Measurements from ENCODE around the gene FMNL2. TPM values are rescaled to one million over a fixed set of nuclear protein-coding genes. Genes with fewer than 3 reads are reported as not detected.

The FMNL2 gene

DNA sequence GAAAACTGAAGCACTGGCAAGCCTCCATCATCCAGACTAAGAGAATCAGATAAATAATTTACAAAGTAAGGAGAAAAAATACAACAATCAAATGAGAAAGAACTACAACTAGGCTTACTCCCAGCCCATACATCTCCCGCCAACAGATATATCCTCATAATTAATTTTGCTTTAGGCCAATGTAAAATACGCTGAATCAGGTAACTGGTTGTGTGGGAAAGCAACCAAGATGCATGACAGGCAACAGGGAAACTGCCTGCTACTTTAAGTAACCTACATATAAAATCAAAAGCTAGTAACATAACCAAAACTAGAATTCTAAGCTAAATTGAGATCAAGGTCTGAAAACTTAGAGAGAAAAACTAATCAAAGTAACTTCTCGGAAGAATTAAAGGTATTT, 360.8 kb downstream of the FMNL2 start:
- no peak overlapping the region for H2BK15ac ChIP-seq (ENCODE audit: low read length)
- no peaks in the 10 kb centered on the region for H3K4me1 ChIP-seq (ENCODE audit: control insufficient read depth in 2 of 2, insufficient read depth in 1 of 2, low read depth in 1 of 2, low read length in 2 of 2)
- DNase-seq (ENCODE audit: low spot score), result no peak
- no peak overlapping the region for H2BK12ac ChIP-seq (ENCODE audit: low read length)
- no peak overlapping the region for H2BK120ac ChIP-seq (ENCODE audit: low read depth, low read length)
- H4K8ac ChIP-seq (ENCODE audit: low read depth, low read length), result no peak overlapping the region
- H3K79me1 ChIP-seq (ENCODE audit: low read depth, low read length), result no peaks in the 10 kb centered on the region
- no peak overlapping the region for H3K14ac ChIP-seq (ENCODE audit: low read length)
- no peak overlapping the region for H4K91ac ChIP-seq (ENCODE audit: low read depth, low read length, poor library complexity)
- H3K9me3 ChIP-seq (replicated peaks in 1 of 2; ENCODE audit: control insufficient read depth in 2 of 2, insufficient read depth in 1 of 2, low read depth in 1 of 2, low read length in 2 of 2), result peaks cover 0 to 7% of the 10 kb centered on the region in 2 donors
- H3K4ac ChIP-seq (ENCODE audit: low read length), result no peak overlapping the region
- no peak overlapping the region for H2AFZ ChIP-seq (ENCODE audit: low read length)
- peaks cover 2 to 74% of the 10 kb centered on the region in 2 donors for H3K36me3 ChIP-seq (replicated peaks in 1 of 2; ENCODE audit: control insufficient read depth in 2 of 2, insufficient read depth in 2 of 2, low read length in 2 of 2)
- H3K18ac ChIP-seq (ENCODE audit: low read length), result no peak overlapping the region
- no peak overlapping the region for H3K4me2 ChIP-seq (ENCODE audit: insufficient read depth, low read length, poor library complexity, severe bottlenecking)
- H3K27me3 ChIP-seq (ENCODE audit: control insufficient read depth in 3 of 3, insufficient read depth in 3 of 3, low read depth in 1 of 3, low read length in 3 of 3), result no peaks in the 10 kb centered on the region
- no CpG with 5 or more reads among the region's 3 CpGs for WGBS, 2 donors (ENCODE audit: extremely low coverage in 2 of 2, insufficient read length in 2 of 2, insufficient replicate concordance in 1 of 2)
- no peak overlapping the region for H3K27ac ChIP-seq (replicated peaks; ENCODE audit: low read length)
- H2BK5ac ChIP-seq (ENCODE audit: low read length), result no peak overlapping the region
- H3K9ac ChIP-seq (ENCODE audit: low read depth, low read length, poor library complexity), result no peak overlapping the region
- H3K23ac ChIP-seq (ENCODE audit: low read depth, low read length, poor library complexity), result no peak overlapping the region
- H2AK5ac ChIP-seq (ENCODE audit: low read depth, low read length), result no peak overlapping the region
- no peak overlapping the region for H3K4me3 ChIP-seq (ENCODE audit: low read length in 2 of 2)

- no peak overlapping the region for H4K91ac ChIP-seq (ENCODE audit: low read depth, low read length, poor library complexity)
- H3K4ac ChIP-seq (ENCODE audit: low read length), result no peak overlapping the region
- no peak overlapping the region for H3K9ac ChIP-seq (ENCODE audit: low read depth, low read length, poor library complexity)
- H3K4me2 ChIP-seq (ENCODE audit: insufficient read depth, low read length, poor library complexity, severe bottlenecking), result no peak overlapping the region
- no peaks in the 10 kb centered on the region for H3K27me3 ChIP-seq (ENCODE audit: control insufficient read depth in 3 of 3, insufficient read depth in 3 of 3, low read depth in 1 of 3, low read length in 3 of 3)
- no peak overlapping the region for H3K4me3 ChIP-seq (ENCODE audit: low read length in 2 of 2)
- no CpG with 5 or more reads among the region's 1 CpG for WGBS, 2 donors (ENCODE audit: extremely low coverage in 2 of 2, insufficient read length in 2 of 2, insufficient replicate concordance in 1 of 2)
- H2AFZ ChIP-seq (ENCODE audit: low read length), result no peak overlapping the region
- H3K14ac ChIP-seq (ENCODE audit: low read length), result no peak overlapping the region
- H3K9me3 ChIP-seq (replicated peaks in 1 of 2; ENCODE audit: control insufficient read depth in 2 of 2, insufficient read depth in 1 of 2, low read depth in 1 of 2, low read length in 2 of 2), result peaks cover 2 to 14% of the 10 kb centered on the region in 2 donors
- H3K36me3 ChIP-seq (replicated peaks in 1 of 2; ENCODE audit: control insufficient read depth in 2 of 2, insufficient read depth in 2 of 2, low read length in 2 of 2), result peaks cover 2 to 74% of the 10 kb centered on the region in 2 donors
- no peak overlapping the region for H2AK5ac ChIP-seq (ENCODE audit: low read depth, low read length)
- peaks cover 2% of the 10 kb centered on the region for H3K79me1 ChIP-seq (ENCODE audit: low read depth, low read length)
- no peak overlapping the region for H3K23ac ChIP-seq (ENCODE audit: low read depth, low read length, poor library complexity)
- no peak overlapping the region for H2BK12ac ChIP-seq (ENCODE audit: low read length)
- no peak overlapping the region for H2BK15ac ChIP-seq (ENCODE audit: low read length)
- DNase-seq (ENCODE audit: low spot score), result no peak
- no peaks in the 10 kb centered on the region for H3K4me1 ChIP-seq (ENCODE audit: control insufficient read depth in 2 of 2, insufficient read depth in 1 of 2, low read depth in 1 of 2, low read length in 2 of 2)
- H2BK120ac ChIP-seq (ENCODE audit: low read depth, low read length), result no peak overlapping the region
- no peak overlapping the region for H4K8ac ChIP-seq (ENCODE audit: low read depth, low read length)
- H2BK5ac ChIP-seq (ENCODE audit: low read length), result no peak overlapping the region
- no peak overlapping the region for H3K27ac ChIP-seq (replicated peaks; ENCODE audit: low read length)
- no peak overlapping the region for H3K18ac ChIP-seq (ENCODE audit: low read length)
Measured at GRCh38 chr2:152696476-152696875, 361.5 kb downstream of the FMNL2 start.

Small RNAs within 50 kb of the gene (small RNA-seq; reads per million reads assigned to genes)
- gene AC012443.1 (ENCODE audit: insufficient read depth), result not detected
